ENCODE data around the gene SARDH.

GRCh38 chr9:133708246-133709014 is 29.7 kb downstream of the SARDH start:
- TF ChIP-seq CTCF (IDR thresholded peaks at IDR 0.05; ENCODE audit: borderline replicate concordance, extremely low read depth, low read length, poor library complexity, severe bottlenecking), result no peak
- no peak for TF ChIP-seq EZH2 (IDR thresholded peaks at IDR 0.05; ENCODE audit: borderline replicate concordance, low read depth, low read length, severe bottlenecking)
